HG03095 (cell line): ENCODE results near the gene REXO1.
A peak's percentile ranks its signal among the peaks of the same experiment; 100 is the strongest.

Experiments
- ATAC-seq: cut with Tn5 transposase; IDR thresholded peaks from one replicate; pipeline ENCODE4 v1.9.1; 2021; ENCODE audit warnings: moderate library complexity; ENCODE audit not compliant: unreplicated experiment

Gene REXO1

GRCh38 chr19:1860821-1861598 lies 12.7 kb upstream of the REXO1 start:
- no peak for ATAC-seq

DNA sequence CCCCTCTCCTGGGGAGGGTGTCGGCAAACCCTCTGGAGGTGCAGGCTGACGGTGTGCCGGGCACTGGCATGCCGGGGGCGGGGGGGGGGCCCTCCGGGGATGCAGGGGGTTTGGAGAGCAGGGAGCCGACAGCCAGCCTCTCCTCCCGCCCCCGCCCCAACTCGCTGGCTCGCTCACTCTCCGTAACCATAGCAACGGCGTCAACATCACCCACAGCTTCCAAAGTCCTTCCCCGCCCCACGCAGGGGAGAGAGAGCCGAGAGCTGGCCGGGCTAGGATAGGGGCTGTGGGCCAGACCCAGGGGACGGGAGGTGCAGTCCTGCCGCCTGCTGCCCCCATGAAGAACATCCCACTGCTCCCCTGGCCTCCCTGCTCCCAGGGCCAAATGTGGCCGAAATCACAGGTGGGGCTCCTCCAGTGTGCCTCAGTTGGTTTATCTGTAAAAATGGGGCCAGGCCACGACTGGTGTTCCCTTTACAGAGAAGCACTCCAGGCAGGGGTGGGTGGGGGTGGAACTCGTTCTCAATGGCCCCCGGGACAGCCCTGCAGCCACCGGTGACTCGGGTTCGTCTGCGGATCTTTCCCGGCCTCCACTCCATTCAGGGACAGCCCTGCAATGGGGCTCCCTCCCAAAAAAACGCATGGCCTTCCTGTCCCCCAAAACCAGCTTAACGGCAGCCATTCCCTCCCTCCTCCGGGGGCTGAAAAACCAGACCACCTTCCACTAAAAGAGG lies 11.9 kb upstream of the REXO1 start:
- ATAC-seq: no peak

GRCh38 chr19:1859331-1859781 lies 11.1 kb upstream of the REXO1 start:
- ATAC-seq: no peak

DNA sequence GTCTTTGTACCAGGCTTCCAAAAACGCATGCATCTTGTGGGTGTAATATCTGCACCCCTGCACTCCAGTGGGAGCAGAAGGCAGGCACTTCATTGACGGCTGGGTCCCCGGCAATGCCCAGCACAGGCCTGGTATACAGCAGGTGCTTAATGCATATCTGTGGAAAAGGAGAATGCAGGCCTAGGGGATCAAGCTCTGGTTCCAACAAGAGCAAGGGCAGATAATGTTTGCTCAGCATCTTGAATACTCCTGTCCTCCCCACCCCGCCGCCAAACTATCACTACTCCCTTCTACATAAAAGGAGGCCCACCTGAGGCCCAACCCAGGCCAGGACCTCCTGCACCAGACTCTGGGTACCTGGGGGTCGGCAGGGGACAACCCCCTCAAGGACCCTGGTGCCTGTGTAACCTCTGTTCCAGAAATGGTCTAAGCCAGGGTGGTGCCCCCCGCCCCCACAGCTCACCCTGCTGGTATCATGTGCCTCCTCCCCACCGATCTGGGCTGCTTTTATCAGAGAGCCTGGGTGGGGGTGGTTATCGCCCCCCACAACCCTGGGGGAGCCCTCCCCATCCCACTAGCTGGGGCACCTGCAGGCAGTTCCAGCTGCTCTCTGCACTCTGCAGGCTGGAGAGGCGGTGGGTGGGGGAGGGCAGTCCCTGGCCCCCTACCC lies 10.3 kb upstream of the REXO1 start:
- ATAC-seq: no peak

- no peak for ATAC-seq
Observed at GRCh38 chr19:1857648-1858326, 9.5 kb upstream of the REXO1 start.

DNA sequence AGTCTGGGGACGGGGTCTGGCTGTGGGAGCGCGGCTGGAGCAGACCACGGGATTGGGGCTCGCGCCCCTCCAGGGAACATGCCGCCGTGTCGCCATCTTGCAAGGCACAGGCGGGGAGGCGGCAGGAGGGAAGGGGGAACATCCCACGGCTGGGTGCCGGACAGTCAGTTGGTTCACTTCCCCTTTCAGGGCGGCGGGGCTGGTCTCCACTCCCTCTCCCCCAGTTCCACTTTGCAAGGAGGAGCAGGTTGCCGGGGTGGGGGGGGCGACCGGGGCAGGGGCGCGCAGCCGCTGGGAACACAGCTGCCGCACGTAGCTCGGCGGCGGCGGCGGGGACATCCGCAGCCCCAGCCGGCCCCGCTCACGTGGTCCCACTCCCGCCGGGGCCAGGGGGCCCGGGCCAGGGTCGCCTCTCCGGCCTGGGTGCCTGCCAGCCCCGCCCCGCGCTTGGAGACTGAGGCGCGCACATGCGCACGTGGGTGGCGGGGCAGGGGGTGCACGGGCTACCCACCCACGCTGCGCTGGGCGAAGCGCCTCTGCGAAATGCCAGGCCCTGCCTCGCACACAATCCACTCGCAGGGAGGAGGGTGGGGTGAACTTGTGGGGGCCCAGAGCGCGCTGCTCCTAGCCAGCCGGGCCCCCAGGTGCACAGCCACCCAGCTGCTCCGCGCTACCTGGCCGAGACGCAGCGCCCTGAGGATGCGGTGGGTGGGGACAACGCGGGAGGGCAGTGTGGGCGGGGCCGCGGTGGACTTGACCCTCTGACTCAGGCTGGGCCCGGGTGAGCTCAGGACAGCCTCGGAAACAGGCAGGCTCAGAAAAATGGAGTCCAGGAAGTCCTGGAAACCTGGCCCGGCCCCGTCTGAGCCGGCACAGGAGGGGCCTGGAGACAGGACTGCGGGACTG lies 8.7 kb upstream of the REXO1 start:
- no peak for ATAC-seq

DNA sequence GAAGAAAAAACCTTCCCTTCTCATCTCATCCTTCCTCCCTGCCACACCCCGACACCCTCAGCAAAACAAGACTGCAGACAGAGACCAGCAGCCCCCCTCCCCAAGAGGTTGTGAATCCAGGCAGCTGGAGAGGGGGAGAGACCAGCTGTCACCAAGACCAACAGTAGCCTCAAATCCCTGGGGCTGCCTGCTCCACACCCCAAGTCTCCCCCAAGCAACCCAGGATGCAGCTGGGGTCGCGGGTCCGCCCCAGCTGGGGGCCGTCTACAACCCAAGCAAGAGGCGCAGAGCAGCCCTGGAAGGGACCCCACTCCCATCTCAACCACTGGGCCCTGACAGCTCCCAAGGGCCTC lies 8.0 kb upstream of the REXO1 start:
- no peak for ATAC-seq

DNA sequence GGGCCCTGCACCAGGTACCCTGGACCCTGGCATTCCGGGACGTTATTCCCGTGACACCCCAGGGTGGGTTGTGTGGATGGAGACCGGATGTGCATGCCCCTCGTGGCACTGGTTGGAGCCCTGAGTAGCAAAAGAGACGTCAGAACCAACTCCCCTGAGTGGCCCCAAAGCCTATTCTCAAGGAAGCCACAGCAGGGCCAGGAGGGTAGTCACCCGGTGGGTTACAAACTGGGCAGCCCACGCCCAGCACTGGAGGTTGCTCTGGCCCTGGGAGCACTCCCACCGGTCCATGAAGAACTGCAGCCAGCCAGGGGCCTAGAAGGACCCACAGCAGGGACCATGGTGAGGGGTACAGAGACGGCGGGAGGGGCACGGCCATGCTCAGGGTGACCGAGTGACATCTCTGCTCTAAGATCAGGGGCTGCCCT lies 7.6 kb upstream of the REXO1 start:
- no peak for ATAC-seq

DNA sequence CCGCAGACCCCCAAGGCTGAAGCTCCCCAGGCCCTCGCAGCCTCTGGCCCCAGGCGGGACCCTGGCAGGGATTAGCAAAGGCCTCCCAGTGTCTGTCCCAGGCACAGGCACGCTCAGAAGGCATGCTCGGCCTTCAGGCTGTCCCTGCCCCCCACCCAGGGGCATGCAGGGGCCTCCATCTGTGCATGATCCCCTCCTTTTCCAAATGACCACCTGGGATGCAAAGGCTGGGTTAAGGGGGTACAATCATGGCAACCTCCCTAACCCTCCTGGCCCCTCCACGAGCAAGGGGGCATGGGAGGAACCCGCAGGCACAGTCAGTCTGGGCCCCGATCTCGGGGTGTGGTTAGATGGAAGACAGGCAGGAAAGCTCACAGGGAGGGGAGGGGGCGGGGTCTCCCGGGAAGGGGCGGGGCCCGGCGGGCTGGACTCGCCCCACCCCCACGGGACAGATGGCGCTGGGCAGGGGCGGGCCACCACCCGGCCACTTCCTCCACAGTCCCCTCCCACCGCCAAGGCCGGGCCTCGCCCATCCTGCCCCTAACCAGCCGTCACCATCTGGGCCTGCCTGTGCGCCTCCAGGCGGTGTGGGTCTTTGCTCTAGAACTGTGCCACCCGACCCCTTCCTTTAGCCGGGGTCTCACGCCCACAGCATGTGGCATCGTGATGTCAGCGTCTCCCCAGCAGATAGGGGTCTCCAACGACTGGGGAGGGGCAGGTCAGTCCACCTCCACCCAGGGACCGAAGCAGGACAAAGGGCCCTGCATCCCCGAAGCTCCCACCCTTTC lies 7.0 kb upstream of the REXO1 start:
- peak; percentile 39 for ATAC-seq

DNA sequence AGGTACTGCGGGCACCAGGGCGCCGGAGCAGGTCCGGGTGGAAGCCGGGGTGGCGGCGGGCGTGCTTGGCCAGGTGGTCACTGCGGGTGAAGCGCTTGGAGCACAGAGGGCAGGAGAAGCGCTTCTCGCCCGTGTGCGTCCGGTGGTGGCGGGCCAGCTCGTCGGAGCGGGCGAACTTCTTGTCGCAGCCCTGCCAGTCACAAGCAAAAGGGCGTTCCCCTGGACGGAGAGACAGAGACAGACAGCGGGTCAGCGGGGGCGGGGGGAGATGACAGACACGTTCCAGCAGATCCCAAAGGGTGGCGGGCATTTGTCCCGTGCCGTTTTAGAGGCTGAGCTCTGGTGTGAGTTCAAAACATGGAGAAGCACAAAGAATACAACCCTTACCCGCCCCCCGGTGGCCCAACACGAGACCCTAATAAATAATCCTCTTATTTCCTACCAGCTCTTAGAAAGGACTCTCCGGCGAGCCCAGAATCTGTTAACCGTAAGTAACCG lies 6.3 kb upstream of the REXO1 start:
- ATAC-seq: no peak

DNA sequence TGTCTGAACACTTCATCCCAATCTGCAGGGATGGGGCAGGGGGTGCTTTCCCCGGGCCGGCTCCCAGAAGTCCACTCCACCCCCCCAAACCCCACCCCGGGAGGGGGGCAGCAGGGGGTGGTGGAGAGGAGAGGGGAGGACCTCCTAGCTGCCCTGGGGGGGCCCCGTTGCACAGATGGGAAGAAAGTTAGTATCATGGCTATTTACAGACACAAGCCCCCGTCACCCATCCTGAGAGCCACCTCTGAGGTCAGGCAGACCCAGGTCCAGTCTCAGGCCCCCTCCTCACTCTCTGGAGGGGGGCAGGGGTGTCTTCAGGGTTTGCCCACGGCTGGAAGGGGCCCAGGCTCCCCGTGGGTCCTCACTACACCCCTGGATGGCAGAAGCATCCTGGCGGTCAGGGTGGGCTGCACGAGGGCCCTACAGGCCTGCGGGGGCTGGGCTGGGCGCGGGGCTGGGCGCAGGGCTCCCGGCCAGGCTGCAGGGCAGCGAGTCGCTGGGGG lies 5.8 kb upstream of the REXO1 start:
- no peak for ATAC-seq

GRCh38 chr19:1853295-1854038 lies 5.2 kb upstream of the REXO1 start:
- no peak for ATAC-seq

GRCh38 chr19:1852581-1853128 lies 4.4 kb upstream of the REXO1 start:
- ATAC-seq: no peak

DNA sequence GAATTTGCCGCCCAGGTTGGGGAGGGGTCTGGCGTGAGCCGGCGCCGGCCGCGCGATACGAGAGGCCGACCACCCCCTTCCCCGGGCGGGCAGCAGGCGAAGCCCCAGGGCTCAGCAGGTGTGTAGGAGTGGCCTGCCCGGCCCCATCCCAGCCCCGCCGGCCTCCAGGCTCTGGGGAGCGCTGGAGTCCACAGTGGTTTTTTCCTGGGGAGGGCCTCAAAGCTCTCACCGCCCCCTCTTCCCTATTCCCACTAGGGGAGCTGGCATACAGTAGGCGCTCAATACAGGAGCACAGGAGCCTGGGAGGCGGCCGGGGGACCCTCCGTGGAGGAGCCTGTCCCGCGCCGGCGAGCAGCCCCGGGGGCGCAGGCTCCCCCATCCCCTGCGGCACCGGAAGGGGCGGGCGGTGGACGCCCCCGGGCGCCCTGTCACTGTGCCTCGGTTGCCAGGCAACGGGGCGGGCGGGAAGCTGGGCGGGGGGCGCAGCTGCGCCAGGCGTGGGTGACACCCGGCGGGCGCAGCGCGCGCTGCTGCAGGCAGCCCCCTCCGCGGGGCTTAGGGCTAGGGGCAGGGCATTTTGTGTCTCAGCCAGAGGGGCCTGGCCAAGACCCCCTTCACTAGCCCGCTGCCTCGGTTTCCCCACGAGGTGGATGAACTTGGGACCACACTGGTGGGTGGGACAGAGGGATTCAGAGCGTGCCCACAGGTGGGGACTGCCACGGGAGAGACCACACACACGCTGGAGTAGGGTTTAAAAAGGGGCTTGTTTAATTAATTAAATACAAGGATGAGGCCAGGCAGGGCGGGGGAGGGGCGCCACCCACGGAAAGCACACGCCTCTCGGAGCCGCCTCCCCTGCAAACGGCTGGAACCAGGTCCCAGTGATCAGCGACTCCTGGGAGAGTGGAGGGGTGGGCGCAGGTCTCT lies 3.6 kb upstream of the REXO1 start:
- no peak for ATAC-seq

GRCh38 chr19:1850809-1851653 lies 2.7 kb upstream of the REXO1 start:
- ATAC-seq: no peak

DNA sequence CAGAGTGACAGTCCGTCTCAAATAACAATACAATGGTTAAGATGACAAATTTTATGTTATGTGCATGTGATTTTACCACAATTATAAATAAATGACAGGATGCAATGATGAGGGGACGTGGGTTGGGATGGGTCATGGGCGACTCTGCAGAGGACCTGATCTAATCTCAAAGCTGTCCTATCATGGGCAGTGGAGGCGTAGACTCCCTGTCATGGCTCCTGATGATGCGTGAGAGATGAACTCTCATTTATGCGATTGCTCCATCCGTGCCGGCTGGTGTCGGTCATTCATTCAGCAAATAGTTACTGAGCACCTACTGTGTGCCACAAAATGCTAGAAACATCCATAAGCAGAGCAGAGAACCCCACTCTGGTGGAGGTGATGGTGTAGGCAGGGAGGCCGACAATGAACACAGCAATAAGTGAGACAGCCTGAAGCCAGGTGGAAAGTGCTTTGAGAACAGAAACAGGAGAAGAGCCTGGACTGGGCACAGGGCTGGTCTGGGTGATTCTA lies 1.7 kb upstream of the REXO1 start:
- no peak for ATAC-seq
